ENCODE data around the gene GALNS. TPM values are rescaled to one million over a fixed set of nuclear protein-coding genes. Genes with fewer than 3 reads are reported as not detected.

The GALNS gene
- total and polyA plus RNA-seq, 2 experiments from 2014 or later: 9.7 to 18.8 TPM

GRCh38 chr16:88828711-88829110 is 28.0 kb downstream of the GALNS start:
- Mint-ChIP-seq H3K4me1 (no peaks in the 10 kb centered on the region; the same call in 2 of the 3 replicates), H3K27ac (no peak overlapping the region), H3K36me3 (ENCODE audit: low read depth) (no peaks in the 10 kb centered on the region; the same call in 2 of the 3 replicates), H3K9me3 (no peaks in the 10 kb centered on the region), H3K4me3 (no peak overlapping the region), H3K27me3 (ENCODE audit: insufficient read depth, low read depth, poor library complexity) (peaks cover 5% of the 10 kb centered on the region)
- H3K36me3 ChIP-seq (ENCODE audit: insufficient read depth): no peaks in the 10 kb centered on the region
- H4K20me1 ChIP-seq (replicated peaks; ENCODE audit: insufficient read depth): no peaks in the 10 kb centered on the region
- H3K4me2 ChIP-seq: no peak overlapping the region
- H3K79me2 ChIP-seq (replicated peaks; ENCODE audit: insufficient read depth): no peaks in the 10 kb centered on the region
- no peaks in the 10 kb centered on the region for H3F3A ChIP-seq (replicated peaks; ENCODE audit: low read depth)
- H3K4me3 ChIP-seq: no peak overlapping the region
- no peaks in the 10 kb centered on the region for H3K4me1 ChIP-seq (ENCODE audit: insufficient read depth)
- TF ChIP-seq POLR2AphosphoS5 (IDR thresholded peaks at IDR 0.05; ENCODE audit: low read depth): no peak
- no peak for TF ChIP-seq REST (IDR thresholded peaks at IDR 0.05; ENCODE audit: unreplicated experiment)
- no peak for TF ChIP-seq ETS1 (IDR thresholded peaks at IDR 0.05)
- no peak for TF ChIP-seq ZNF114 (CRISPR knock-in tag; IDR thresholded peaks at IDR 0.05)
- no peak for TF ChIP-seq NANOG (IDR thresholded peaks at IDR 0.05; ENCODE audit: borderline replicate concordance)
- no peak for TF ChIP-seq CREB1 (CRISPR knock-in tag; IDR thresholded peaks at IDR 0.05; ENCODE audit: low read depth)
- no peak for TF ChIP-seq CTCF (conservative IDR thresholded peaks at IDR 0.05; ENCODE audit: low read depth in 2 of 2)
- TF ChIP-seq EZH2phosphoT487 (IDR thresholded peaks at IDR 0.05; ENCODE audit: unreplicated experiment): no peak
- no peak for TF ChIP-seq ZNF462 (CRISPR knock-in tag; IDR thresholded peaks at IDR 0.05)
- H3K27me3 ChIP-seq (ENCODE audit: insufficient read depth): no peaks in the 10 kb centered on the region
- no peak for ATAC-seq
- DNase-seq (ENCODE audit: low spot score): no peak
- H2AFZ ChIP-seq: no peak overlapping the region
- no peak overlapping the region for H3K27ac ChIP-seq (ENCODE audit: low read depth)
- no peaks in the 10 kb centered on the region for H3K9me2 ChIP-seq (ENCODE audit: insufficient read depth)

Data from GM23338 (cell line).